C4-2B (cell line): ENCODE data around the gene SLC25A21.

ENCODE experiments used
- H3K27ac ChIP-seq: fragments of 450-650 bp; 2 replicates; pipeline ENCODE4 v1.5.1; 2017
- CTCF ChIP-seq: fragments of 450-650 bp; conservative IDR thresholded peaks from 2 replicates; pipeline ENCODE4 v1.5.1; 2017; ENCODE audit warnings: mild to moderate bottlenecking
- ZFX ChIP-seq: fragments of 450-650 bp; IDR thresholded peaks from 2 replicates; pipeline ENCODE4 v1.6.1; 2017

SLC25A21 gene

GRCh38 chr14:37202812-37203211, 30.4 kb upstream of the SLC25A21 start:
- TF ChIP-seq CTCF (no peak), ZFX (no peak)
- no peak overlapping the region for H3K27ac ChIP-seq

- H3K27ac ChIP-seq = no peak overlapping the region
- TF ChIP-seq ZFX (no peak), CTCF (no peak)
Measured at GRCh38 chr14:37202265-37202664, 29.9 kb upstream of the SLC25A21 start.

GRCh38 chr14:37201724-37202123, 29.3 kb upstream of the SLC25A21 start:
- no peak overlapping the region for H3K27ac ChIP-seq
- TF ChIP-seq CTCF = no peak
- TF ChIP-seq ZFX = no peak

GRCh38 chr14:37198907-37199306, 26.5 kb upstream of the SLC25A21 start:
- TF ChIP-seq ZFX (no peak), CTCF (no peak)
- H3K27ac ChIP-seq = no peak overlapping the region

GRCh38 chr14:37198273-37198598, 25.8 kb upstream of the SLC25A21 start:
- H3K27ac ChIP-seq = peak overlapping the region; percentile 76
- peak; percentile 37 for TF ChIP-seq CTCF
- no peak for TF ChIP-seq ZFX

GRCh38 chr14:37197421-37198272, 25.2 kb upstream of the SLC25A21 start, which contains the start of gene MIPOL1:
Gene MIPOL1 (plus strand): TSS chr14:37197937. CDS start chr14:37247889, 49,952 bp downstream.
- peak within 1 kb of the TSS; percentile 76 for H3K27ac ChIP-seq

More at GRCh38 chr14:37197421-37198272, 25.2 kb upstream of the SLC25A21 start, which contains the start of gene MIPOL1:
- TF ChIP-seq CTCF = peak; percentile 54
- TF ChIP-seq ZFX = peak; percentile 69
